ENCODE data around the gene EXT2.
A peak's percentile ranks its signal among the peaks of the same experiment; 100 is the strongest.

Gene EXT2

DNA sequence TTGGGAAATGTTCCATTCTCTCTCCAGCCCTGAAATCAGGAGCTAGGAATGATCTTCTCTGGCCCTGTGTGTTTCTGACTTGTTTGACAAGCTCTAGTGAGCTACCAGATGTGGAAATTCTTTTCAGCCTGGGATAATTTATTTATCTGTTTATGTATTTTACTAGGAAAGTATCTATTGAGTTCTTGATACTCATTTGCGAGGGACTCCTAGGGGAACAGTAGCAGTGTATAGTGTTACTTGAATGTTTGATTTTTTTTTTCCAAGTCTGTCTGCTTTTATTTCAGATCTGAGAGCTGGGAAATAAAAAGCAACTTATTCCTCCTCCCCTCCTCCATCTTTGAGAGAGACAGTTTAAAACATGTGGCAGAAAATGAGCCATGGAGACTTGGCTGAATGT lies 122.0 kb downstream of the EXT2 start:
- no peak overlapping the region for H3K4me3 ChIP-seq (ENCODE audit: low read depth, low read length)
- in situ Hi-C loops (cut with HindIII; ENCODE audit: low sequenced_read_pairs): no loop called here
- TF ChIP-seq, protein P1, sequence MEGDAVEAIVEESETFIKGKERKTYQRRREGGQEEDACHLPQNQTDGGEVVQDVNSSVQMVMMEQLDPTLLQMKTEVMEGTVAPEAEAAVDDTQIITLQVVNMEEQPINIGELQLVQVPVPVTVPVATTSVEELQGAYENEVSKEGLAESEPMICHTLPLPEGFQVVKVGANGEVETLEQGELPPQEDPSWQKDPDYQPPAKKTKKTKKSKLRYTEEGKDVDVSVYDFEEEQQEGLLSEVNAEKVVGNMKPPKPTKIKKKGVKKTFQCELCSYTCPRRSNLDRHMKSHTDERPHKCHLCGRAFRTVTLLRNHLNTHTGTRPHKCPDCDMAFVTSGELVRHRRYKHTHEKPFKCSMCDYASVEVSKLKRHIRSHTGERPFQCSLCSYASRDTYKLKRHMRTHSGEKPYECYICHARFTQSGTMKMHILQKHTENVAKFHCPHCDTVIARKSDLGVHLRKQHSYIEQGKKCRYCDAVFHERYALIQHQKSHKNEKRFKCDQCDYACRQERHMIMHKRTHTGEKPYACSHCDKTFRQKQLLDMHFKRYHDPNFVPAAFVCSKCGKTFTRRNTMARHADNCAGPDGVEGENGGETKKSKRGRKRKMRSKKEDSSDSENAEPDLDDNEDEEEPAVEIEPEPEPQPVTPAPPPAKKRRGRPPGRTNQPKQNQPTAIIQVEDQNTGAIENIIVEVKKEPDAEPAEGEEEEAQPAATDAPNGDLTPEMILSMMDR (IDR thresholded peaks at IDR 0.05; ENCODE audit: low read depth, low read length): no peak
- DNase-seq (ENCODE audit: low read depth, low spot score): no peak

- no peak for DNase-seq (ENCODE audit: low read depth, low spot score)
- TF ChIP-seq, protein P1 (IDR thresholded peaks at IDR 0.05; ENCODE audit: low read depth, low read length): no peak
- H3K4me3 ChIP-seq (ENCODE audit: low read depth, low read length): no peak overlapping the region
- in situ Hi-C loops (cut with HindIII; ENCODE audit: low sequenced_read_pairs): no loop called here
Observed at GRCh38 chr11:44219830-44220796, 124.6 kb downstream of the EXT2 start.

GRCh38 chr11:44221456-44221855 lies 126.0 kb downstream of the EXT2 start:
- in situ Hi-C loops (cut with HindIII; ENCODE audit: low sequenced_read_pairs): no loop called here
- TF ChIP-seq, protein P1 (IDR thresholded peaks at IDR 0.05; ENCODE audit: low read depth, low read length): no peak
- no peak overlapping the region for H3K4me3 ChIP-seq (ENCODE audit: low read depth, low read length)
- DNase-seq (ENCODE audit: low read depth, low spot score): no peak

- TF ChIP-seq, protein P1 (IDR thresholded peaks at IDR 0.05; ENCODE audit: low read depth, low read length): no peak
- H3K4me3 ChIP-seq (ENCODE audit: low read depth, low read length): no peak overlapping the region
- in situ Hi-C loops (cut with HindIII; ENCODE audit: low sequenced_read_pairs): no loop called here
- no peak for DNase-seq (ENCODE audit: low read depth, low spot score)
Observed at GRCh38 chr11:44221992-44222391, 126.5 kb downstream of the EXT2 start.

DNA sequence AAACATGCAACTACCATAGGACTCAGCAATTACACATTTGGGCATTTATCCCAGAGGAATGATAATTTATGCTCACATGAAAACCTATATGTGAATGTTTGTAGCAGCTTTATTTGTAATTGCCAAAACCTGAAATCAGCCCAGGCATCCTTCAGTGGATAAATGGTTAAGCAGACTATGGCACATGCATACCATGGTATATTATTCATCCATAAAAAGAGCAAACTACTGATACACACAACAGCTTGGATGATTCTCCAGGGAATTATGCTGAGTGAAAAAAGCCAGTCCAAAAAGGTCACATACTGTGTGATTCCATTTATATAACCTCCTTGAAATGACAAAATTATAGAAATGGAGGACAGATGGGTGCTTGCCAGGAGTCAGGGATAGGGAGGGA lies 127.8 kb downstream of the EXT2 start:
- TF ChIP-seq, protein P1 (IDR thresholded peaks at IDR 0.05; ENCODE audit: low read depth, low read length): no peak
- DNase-seq (ENCODE audit: low read depth, low spot score): peak; percentile 28
- in situ Hi-C loops (cut with HindIII; ENCODE audit: low sequenced_read_pairs): no loop called here
- H3K4me3 ChIP-seq (ENCODE audit: low read depth, low read length): no peak overlapping the region

- H3K4me3 ChIP-seq (ENCODE audit: low read depth, low read length): no peak overlapping the region
- TF ChIP-seq, protein P1 (IDR thresholded peaks at IDR 0.05; ENCODE audit: low read depth, low read length): no peak
- no peak for DNase-seq (ENCODE audit: low read depth, low spot score)
- in situ Hi-C loops (cut with HindIII; ENCODE audit: low sequenced_read_pairs): no loop called here
Observed at GRCh38 chr11:44224867-44225501, 129.5 kb downstream of the EXT2 start.

All from astrocyte of the spinal cord (primary cell).